Measurements from ENCODE around the gene MRC1. TPM values are rescaled to one million over a fixed set of nuclear protein-coding genes. Genes with fewer than 3 reads are reported as not detected.

The MRC1 gene
- total and polyA plus RNA-seq, 2 of the 8 experiments (the other 6 are each of a cell fraction or from before 2014, with no cell fraction given): 0.03 to 0.06 TPM

DNA sequence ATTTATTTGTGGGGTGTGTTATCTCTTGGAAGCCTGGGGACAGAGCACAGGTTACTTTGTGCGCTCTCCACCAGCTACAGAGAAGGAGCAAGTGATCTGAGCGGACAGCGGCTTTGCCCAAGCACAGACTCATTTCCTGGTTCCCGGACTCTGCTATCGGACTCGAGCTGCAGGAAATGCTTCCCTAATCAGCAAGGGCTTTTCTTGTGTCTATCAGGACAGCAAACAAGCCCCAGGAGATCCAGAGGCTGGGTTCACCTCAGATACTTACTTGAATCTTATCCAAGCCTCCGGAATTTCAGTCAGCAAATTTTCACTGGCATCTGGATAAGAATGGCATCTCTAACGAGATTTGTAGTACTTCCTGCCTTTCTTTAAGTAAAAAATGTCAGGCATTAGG lies 27.8 kb downstream of the MRC1 start:
- Histone ChIP-seq H2BK5ac (ENCODE audit: low read depth, low read length) (no peak overlapping the region), H3K23me2 (ENCODE audit: low read depth, low read length) (no peaks in the 10 kb centered on the region), H4K91ac (replicated peaks; ENCODE audit: insufficient read length, low read length) (no peak overlapping the region), H3K56ac (replicated peaks; ENCODE audit: insufficient read length, low read depth, low read length) (no peak overlapping the region), H3K14ac (ENCODE audit: insufficient read length) (no peak overlapping the region), H4K20me1 (replicated peaks in 1 of 2; ENCODE audit: control insufficient read depth in 1 of 2, insufficient read depth in 2 of 2, low read length in 2 of 2) (no peaks in the 10 kb centered on the region), H3K79me1 (ENCODE audit: low read depth, low read length) (no peaks in the 10 kb centered on the region), H3K27ac (ENCODE audit: low read depth, low read length) (no peak overlapping the region), H3K4me2 (ENCODE audit: insufficient read depth in 1 of 2, low read depth in 2 of 2, low read length in 2 of 2) (no peak overlapping the region; a peak in 1 of 4 replicates), H4K5ac (ENCODE audit: insufficient read length, low read depth, low read length) (no peak overlapping the region), H3K4me3 (ENCODE audit: extremely low read depth in 1 of 4, insufficient read depth in 2 of 4, low read depth in 3 of 4, low read length in 4 of 4) (no peak overlapping the region), H2AK5ac (ENCODE audit: low read depth, low read length) (no peak overlapping the region), H3K27me3 (replicated peaks in 1 of 4; ENCODE audit: control insufficient read depth in 3 of 4, extremely low read depth in 1 of 4, insufficient read depth in 3 of 4, low read length in 3 of 4) (no peaks in the 10 kb centered on the region), H3K4me1 (replicated peaks in 1 of 4; ENCODE audit: control insufficient read depth in 3 of 4, insufficient read depth in 4 of 4, low read length in 3 of 4) (no peaks in the 10 kb centered on the region), H2BK15ac (ENCODE audit: low read length) (no peak overlapping the region), H3K9me3 (ENCODE audit: insufficient read depth in 2 of 2, low read depth in 1 of 2, low read length in 1 of 2) (no peaks in the 10 kb centered on the region), H3K36me3 (ENCODE audit: control insufficient read depth in 2 of 4, insufficient read depth in 4 of 4, low read length in 3 of 4) (no peaks in the 10 kb centered on the region), H2AFZ (ENCODE audit: low read length) (peak overlapping the region; percentile 94), H2BK120ac (replicated peaks; ENCODE audit: low read depth, low read length) (no peak overlapping the region), H4K8ac (ENCODE audit: extremely low read depth, insufficient read depth, low read length) (no peak overlapping the region), H3K23ac (ENCODE audit: insufficient read length) (no peak overlapping the region), H3K9ac (replicated peaks in 1 of 4; ENCODE audit: extremely low read depth in 1 of 4, low read depth in 3 of 4, low read length in 3 of 4) (no peak overlapping the region), H2BK12ac (ENCODE audit: low read depth, low read length) (no peak overlapping the region), H3K4ac (replicated peaks; ENCODE audit: insufficient read length, low read depth, low read length) (no peak overlapping the region), H2BK20ac (ENCODE audit: low read length) (no peak overlapping the region), H3K18ac (ENCODE audit: extremely low read depth, low read length) (no peak overlapping the region; the same call in 1 of the 2 replicates), H3K79me2 (ENCODE audit: control insufficient read depth in 1 of 2, insufficient read depth in 2 of 2, low read length in 2 of 2) (no peaks in the 10 kb centered on the region)
- POLR2A ChIA-PET (ENCODE audit: partially characterized antibody): no interaction called here
- TF ChIP-seq CBX5 (IDR thresholded peaks at IDR 0.05; ENCODE audit: low read depth, low read length) (no peak), RNF2 (IDR thresholded peaks at IDR 0.05; ENCODE audit: borderline replicate concordance, low read depth, low read length, missing control alignments, poor library complexity, severe bottlenecking) (no peak), MAX (IDR thresholded peaks at IDR 0.05) (no peak), TAF7 (optimal IDR thresholded peaks at IDR 0.05; ENCODE audit: borderline replicate concordance, low read depth, low read length) (no peak), EGR1 (IDR thresholded peaks at IDR 0.05; ENCODE audit: borderline replicate concordance, low read depth, low read length) (no peak), BRCA1 (IDR thresholded peaks at IDR 0.05; ENCODE audit: low read depth, low read length) (no peak)
- DNase-seq (ENCODE audit: low read depth in 1 of 2, low spot score in 2 of 2): peak; percentile 15 to 49
- CTCF ChIA-PET (ENCODE audit: partially characterized antibody): interaction anchor here (1.2 to 1.6 kb wide), 3 partner anchors 9 to 229 kb away, joined by 3 to 5 read pairs (median 3); no protein-coding TSS in a partner anchor
- WGBS, 2 experiments (ENCODE audit: extremely low coverage in 1 of 2, insufficient coverage in 1 of 2, insufficient read length in 1 of 2, insufficient replicate concordance in 2 of 2, low coverage in 1 of 2, low lambda C conversion rate in 2 of 2, missing lambda C conversion rate in 1 of 2): 69% methylated on average over 8 of the region's 8 CpGs; no CpG with 5 or more reads in 1 of the 2 experiments
- FAIRE-seq: no peak
